GM12878 (cell line): ENCODE results near the gene PRDM4. TPM values are rescaled to one million over a fixed set of nuclear protein-coding genes. Genes with fewer than 3 reads are reported as not detected.

ENCODE experiments used
- ATAC-seq: fragments of 200-7000 bp; cut with Tn5 transposase; 3 replicates; pipeline ENCODE4 v1.9.1; 2020; ENCODE audit warnings: mild to moderate bottlenecking, moderate library complexity
- BruUV-seq: library from RNA; stranded (reverse); fragments of 400-500 nt; replicated peaks from 2 replicates; lab custom pipeline; 2021; lab: Mats Ljungman, UMichigan
- CTCF ChIA-PET: fragments of 300-600 bp; sonication (Branson Sonifier 250); formaldehyde crosslinking; extraction: SDS; loops from one replicate; lab custom pipeline; 2021; ENCODE audit warnings: inconsistent platforms; lab: Yijun Ruan, JAX
- POLR2A ChIA-PET: fragments of 350-600 bp; formaldehyde crosslinking; extraction: SDS; loops from one replicate; lab custom pipeline; 2021; ENCODE audit warnings: inconsistent platforms; lab: Charles Lee
- RAD21 ChIA-PET: fragments of 300-600 bp; sonication (Branson Sonifier 250); formaldehyde crosslinking; loops from one replicate; lab custom pipeline; 2023; ENCODE audit warnings: antibody characterized with exemption; ENCODE audit not compliant: unreplicated experiment; lab: Charles Lee
- SMC1A ChIA-PET: fragments of 300-600 bp; sonication (Branson Sonifier 250); formaldehyde crosslinking; loops from one replicate; lab custom pipeline; 2023; ENCODE audit not compliant: unreplicated experiment, uncharacterized antibody; lab: Charles Lee
- DNase-seq: peaks from one replicate; pipeline ENCODE4 v3.0.0-alpha.2; 2011; ENCODE audit warnings: low read depth, low spot score
- FAIRE-seq: peaks from 3 replicates; lab custom pipeline; 2011; peaks lifted over from hg19 to GRCh38; lab: Jason Lieb, UNC
- H2AFZ ChIP-seq: 2 replicates; pipeline ENCODE4 v1.6.0; 2011; ENCODE audit warnings: low read depth, low read length, control low read depth; ENCODE audit not compliant: control insufficient read depth
- H3K27ac ChIP-seq: 2 replicates; pipeline ENCODE4 v1.5.1; 2011; ENCODE audit warnings: control low read depth; ENCODE audit not compliant: control insufficient read depth, insufficient read depth
- H3K27me3 ChIP-seq, 2 experiments: replicated peaks in 1 of 2; 2 replicates each; pipeline versions ENCODE4 v1.6.0 to v1.6.1; 2011; ENCODE audit warnings: low read length in 1 of 2; ENCODE audit not compliant: control insufficient read depth in 2 of 2, insufficient read depth in 2 of 2
- H3K36me3 ChIP-seq, 2 experiments: 2 replicates each; pipeline ENCODE4 v1.5.1; 2011; ENCODE audit warnings: low read length in 1 of 2; ENCODE audit not compliant: control insufficient read depth in 2 of 2, insufficient read depth in 2 of 2
- H3K4me1 ChIP-seq: 2 replicates; pipeline ENCODE4 v1.6.1; 2011; ENCODE audit warnings: mild to moderate bottlenecking, low read length, moderate library complexity, mixed read lengths; ENCODE audit not compliant: control insufficient read depth, insufficient read depth
- H3K4me2 ChIP-seq: 2 replicates; pipeline ENCODE4 v1.6.0; 2011; ENCODE audit warnings: control low read depth; ENCODE audit not compliant: control insufficient read depth, insufficient read depth
- H3K4me3 ChIP-seq: fragments of 200-600 bp; sonication (generic); 2 replicates; pipeline ENCODE4 v1.5.1; 2016
- H3K79me2 ChIP-seq: 2 replicates; pipeline ENCODE4 v1.6.0; 2011; ENCODE audit warnings: low read length; ENCODE audit not compliant: control insufficient read depth, insufficient read depth
- H3K9ac ChIP-seq: 2 replicates; pipeline ENCODE4 v1.8.0; 2011; ENCODE audit warnings: low read length, control low read depth, mixed read lengths; ENCODE audit not compliant: control insufficient read depth, insufficient read depth
- H3K9me3 ChIP-seq: replicated peaks from 3 replicates; pipeline ENCODE4 v1.5.1; 2011; ENCODE audit warnings: mild to moderate bottlenecking, low read length; ENCODE audit not compliant: control insufficient read depth, insufficient read depth
- H4K20me1 ChIP-seq: 2 replicates; pipeline ENCODE4 v1.6.0; 2011; ENCODE audit not compliant: control insufficient read depth, insufficient read depth
- CHD4 ChIP-seq: fragments of 200-600 bp; sonication (generic); IDR thresholded peaks from 2 replicates; pipeline ENCODE4 v1.6.1; 2016; ENCODE audit warnings: mild to moderate bottlenecking
- ETV6 ChIP-seq, 2 experiments: fragments of 450-650 bp in 1 of 2; IDR thresholded peaks in 1 of 2; conservative IDR thresholded peaks in 1 of 2; 2 replicates each; pipeline ENCODE4 v1.6.1; 2014; ENCODE audit warnings: antibody characterized with exemption in 1 of 2, borderline replicate concordance in 1 of 2, low read depth in 1 of 2, mild to moderate bottlenecking in 1 of 2, moderate library complexity in 1 of 2
- SIN3A ChIP-seq: IDR thresholded peaks from 2 replicates; pipeline ENCODE4 v1.6.1; 2012; ENCODE audit warnings: low read depth, low read length, improper control_type of control experiment
- TAF1 ChIP-seq: IDR thresholded peaks from 2 replicates; pipeline ENCODE4 v1.6.1; 2011; ENCODE audit warnings: mild to moderate bottlenecking, low read depth, low read length, borderline replicate concordance
- WGBS: methylation state at CpG from one replicate; pipeline ENCODE4 v1.1.6; 2016; ENCODE audit warnings: low lambda C conversion rate; ENCODE audit not compliant: insufficient replicate concordance, insufficient coverage; ENCODE audit errors: missing lambda C conversion rate; 5-methylcytosine and 5-hydroxymethylcytosine counted together
- in situ Hi-C: fragments of 300-500 bp; cut with MboI; formaldehyde crosslinking; loops from 9 replicates; pipeline ENCODE4 v1.14.3; 2018; ENCODE audit warnings: mixed read lengths
- intact Hi-C: fragments of 100-400 bp; cut with micrococcal nuclease; formaldehyde crosslinking; loops from one replicate; pipeline ENCODE4 v1.14.2; 2022; ENCODE audit not compliant: unreplicated experiment
- polyA plus RNA-seq, 11 experiments: library from polyadenylated mRNA; depleted of rRNA in 4 of 11; unstranded in 6 of 11; stranded (reverse) in 5 of 11; fragments of >200 nt; fragmentation: Nextera tagmentation in 4 of 11; fragmentation: Illumina TruSeq in 1 of 11; extraction: Ambion mirVana in 4 of 11; extraction: Trizol in 1 of 11; gene quantifications; 1 replicate in 1 of 11; 2 replicates in 10 of 11; pipeline versions ENCODE4 v1.2.1 to v1.2.3, GENCODE V29; 2011 to 2016; ENCODE audit warnings: inconsistent platforms in 2 of 11, missing spikeins in 2 of 11, low read depth in 1 of 11
- total RNA-seq, 4 experiments: library from RNA; depleted of rRNA in 3 of 4; stranded (reverse); fragments of >200 nt in 3 of 4; fragmentation: Illumina TruSeq in 1 of 4; extraction: Trizol in 1 of 4; gene quantifications; 2 replicates each; pipeline versions ENCODE4 v1.2.1 to v1.2.3, GENCODE V29; 2013 to 2021
- TF ChIP-seq, protein P1 (sequence below): fragments of 450-650 bp; IDR thresholded peaks from 2 replicates; pipeline ENCODE4 v1.6.1; 2018; ENCODE audit warnings: borderline replicate concordance, mild to moderate bottlenecking; ENCODE audit not compliant: partially characterized antibody
- TF ChIP-seq, protein P2 (sequence below): IDR thresholded peaks from 2 replicates; pipeline ENCODE4 v1.6.1; 2012; ENCODE audit warnings: low read depth, low read length, improper control_type of control experiment

PRDM4 gene
- total and polyA plus RNA-seq, 10 of the 15 experiments (the other 5 are each of a cell fraction or from before 2014, with no cell fraction given): 5.1 to 22.2 (median 15.0) TPM

DNA sequence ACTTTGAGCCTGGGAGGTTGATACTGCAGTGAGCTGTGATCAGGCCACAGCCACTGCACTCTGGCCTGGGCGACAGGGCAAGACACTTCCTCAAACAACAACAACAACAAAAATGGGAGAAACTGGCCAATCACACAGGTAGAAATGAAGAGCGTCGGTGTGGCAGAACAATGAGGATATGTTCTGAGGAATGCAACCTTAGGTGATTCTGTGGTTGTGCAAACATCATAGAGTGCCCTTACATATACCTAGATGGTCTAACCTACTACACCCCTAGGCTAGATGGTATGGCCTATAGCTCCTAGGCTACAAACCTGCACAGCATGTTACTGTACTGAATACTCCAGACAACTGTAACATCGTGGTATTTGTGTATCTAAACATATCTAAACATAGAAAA is 3.7 kb upstream of the PRDM4 start (continued):
- TF ChIP-seq CHD4 (no peak), SIN3A (no peak), ETV6 (conservative IDR thresholded peaks at IDR 0.05 in 1 of 2, IDR thresholded peaks at IDR 0.05 in 1 of 2; ENCODE audit: borderline replicate concordance in 1 of 2, low read depth in 1 of 2) (no peak), TAF1 (no peak)
- TF ChIP-seq, protein P1, sequence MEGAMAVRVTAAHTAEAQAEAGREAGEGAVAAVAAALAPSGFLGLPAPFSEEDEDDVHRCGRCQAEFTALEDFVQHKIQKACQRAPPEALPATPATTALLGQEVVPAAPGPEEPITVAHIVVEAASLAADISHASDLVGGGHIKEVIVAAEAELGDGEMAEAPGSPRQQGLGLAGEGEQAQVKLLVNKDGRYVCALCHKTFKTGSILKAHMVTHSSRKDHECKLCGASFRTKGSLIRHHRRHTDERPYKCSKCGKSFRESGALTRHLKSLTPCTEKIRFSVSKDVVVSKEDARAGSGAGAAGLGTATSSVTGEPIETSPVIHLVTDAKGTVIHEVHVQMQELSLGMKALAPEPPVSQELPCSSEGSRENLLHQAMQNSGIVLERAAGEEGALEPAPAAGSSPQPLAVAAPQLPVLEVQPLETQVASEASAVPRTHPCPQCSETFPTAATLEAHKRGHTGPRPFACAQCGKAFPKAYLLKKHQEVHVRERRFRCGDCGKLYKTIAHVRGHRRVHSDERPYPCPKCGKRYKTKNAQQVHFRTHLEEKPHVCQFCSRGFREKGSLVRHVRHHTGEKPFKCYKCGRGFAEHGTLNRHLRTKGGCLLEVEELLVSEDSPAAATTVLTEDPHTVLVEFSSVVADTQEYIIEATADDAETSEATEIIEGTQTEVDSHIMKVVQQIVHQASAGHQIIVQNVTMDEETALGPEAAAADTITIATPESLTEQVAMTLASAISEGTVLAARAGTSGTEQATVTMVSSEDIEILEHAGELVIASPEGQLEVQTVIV: no peak

DNA sequence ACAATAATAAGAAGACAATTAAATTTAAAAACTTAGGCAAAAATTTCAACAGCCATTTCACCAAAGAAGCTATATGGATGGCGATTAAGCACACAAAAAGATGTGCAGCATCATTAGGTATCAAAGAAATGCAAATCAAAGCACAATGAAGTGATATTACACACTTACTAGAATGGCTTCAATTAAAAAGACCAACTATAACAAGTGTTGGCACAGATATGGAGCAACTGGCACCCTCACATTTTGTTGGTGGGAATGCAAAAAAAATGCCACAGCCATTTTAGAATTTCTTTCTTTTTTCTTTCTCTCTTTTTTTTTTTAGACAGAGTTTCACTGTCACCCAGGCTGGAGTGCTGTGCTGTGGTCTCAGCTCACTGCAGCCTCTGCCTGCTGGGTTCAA is 1.9 kb upstream of the PRDM4 start:
- intact Hi-C loops (loop anchor here (5.0 kb wide), 1 partner anchor 139 kb away; no protein-coding TSS in a partner anchor), in situ Hi-C loops (no loop called here)
- H3K36me3 ChIP-seq: no peaks in the 10 kb centered on the region
- no peak overlapping the region for H3K4me2 ChIP-seq
- SMC1A ChIA-PET: interaction anchor here (0.6 to 1.6 kb wide), 2 partner anchors 10 to 123 kb away, joined by 3 to 9 read pairs; no protein-coding TSS in a partner anchor
- POLR2A ChIA-PET: interaction anchor here (0.7 kb wide), 1 partner anchor 40 kb away, joined by 3 read pairs; no protein-coding TSS in a partner anchor
- H3K4me3 ChIP-seq: no peak overlapping the region
- 90% methylated on average over 1 of the region's 1 CpG for WGBS
- H3K9ac ChIP-seq: no peak overlapping the region
- peaks cover 26% of the 10 kb centered on the region for H3K79me2 ChIP-seq
- H3K27ac ChIP-seq: no peak overlapping the region
- H3K27me3 ChIP-seq: peaks cover 0 to 2% of the 10 kb centered on the region in 2 experiments; a peak in 2 of 4 replicates
- no peak overlapping the region for H2AFZ ChIP-seq
- DNase-seq (no peak), FAIRE-seq (no peak)
- no peaks in the 10 kb centered on the region for H4K20me1 ChIP-seq
- TF ChIP-seq, protein P2, sequence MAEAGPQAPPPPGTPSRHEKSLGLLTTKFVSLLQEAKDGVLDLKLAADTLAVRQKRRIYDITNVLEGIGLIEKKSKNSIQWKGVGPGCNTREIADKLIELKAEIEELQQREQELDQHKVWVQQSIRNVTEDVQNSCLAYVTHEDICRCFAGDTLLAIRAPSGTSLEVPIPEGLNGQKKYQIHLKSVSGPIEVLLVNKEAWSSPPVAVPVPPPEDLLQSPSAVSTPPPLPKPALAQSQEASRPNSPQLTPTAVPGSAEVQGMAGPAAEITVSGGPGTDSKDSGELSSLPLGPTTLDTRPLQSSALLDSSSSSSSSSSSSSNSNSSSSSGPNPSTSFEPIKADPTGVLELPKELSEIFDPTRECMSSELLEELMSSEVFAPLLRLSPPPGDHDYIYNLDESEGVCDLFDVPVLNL: no peak
- TF ChIP-seq, all 136 proteins: peak for 0
- no TSS peak for BruUV-seq
- ChIA-PET RAD21 (no interaction called here), CTCF (interaction anchor here (1.6 kb wide), 1 partner anchor 123 kb away, joined by 10 read pairs; no protein-coding TSS in a partner anchor)
- Histone ChIP-seq H3K9me3 (no peaks in the 10 kb centered on the region), H3K4me1 (peaks cover 3% of the 10 kb centered on the region; the same call in 1 of the 2 replicates)
- no peak for ATAC-seq
